ENCODE measurements around the gene SUGCT. TPM values are rescaled to one million over a fixed set of nuclear protein-coding genes. Genes with fewer than 3 reads are reported as not detected.

SUGCT gene
- total and polyA plus RNA-seq, 2 of the 13 experiments (the other 11 are each of a cell fraction or from before 2014, with no cell fraction given) = 10.1 to 22.2 TPM

- in situ Hi-C loops (cut with HindIII; ENCODE audit: extremely low pct_ligation_motif_present, low pct_unique_long_range_greater_than_20kb) (no loop called here), intact Hi-C loops (cut with micrococcal nuclease; ENCODE audit: unreplicated experiment) (no loop called here)
- POLR2A ChIA-PET = no interaction called here
- FAIRE-seq = no peak
- no peaks in the 10 kb centered on the region for H3K9me3 ChIP-seq (ENCODE audit: low read length)
- no peak overlapping the region for H3K9ac ChIP-seq (ENCODE audit: insufficient read depth, low read depth, low read length)
- no TSS peak for BruUV-seq (replicated peaks)
- CTCF ChIA-PET (ENCODE audit: low intra/inter-chr PET ratio, low total read pairs) = no interaction called here
- H3K4me2 ChIP-seq (ENCODE audit: low read depth, low read length) = no peak overlapping the region
- H3K4me3 ChIP-seq (replicated peaks in 1 of 3; ENCODE audit: insufficient read depth in 1 of 3, low read depth in 2 of 3, low read length in 3 of 3) = no peak overlapping the region
- H3K4me1 ChIP-seq (ENCODE audit: insufficient read depth, low read length) = peaks cover 13% of the 10 kb centered on the region
- no peak overlapping the region for H3K27ac ChIP-seq (ENCODE audit: extremely low read length, insufficient read depth, low read length)
- no peaks in the 10 kb centered on the region for H3K79me2 ChIP-seq (ENCODE audit: insufficient read depth, low read length)
- H4K20me1 ChIP-seq (ENCODE audit: insufficient read depth, low read length) = no peaks in the 10 kb centered on the region
- 73% methylated on average over 1 of the region's 1 CpG for WGBS (ENCODE audit: low lambda C conversion rate)
- H3K36me3 ChIP-seq (replicated peaks in 1 of 2; ENCODE audit: control insufficient read depth in 1 of 2, insufficient read depth in 2 of 2, low read length in 2 of 2) = no peaks in the 10 kb centered on the region
- no peak overlapping the region for H2AFZ ChIP-seq (ENCODE audit: low read length)
- no peaks in the 10 kb centered on the region for H3K27me3 ChIP-seq (ENCODE audit: control insufficient read depth in 1 of 2, insufficient read depth in 2 of 2, low read length in 2 of 2)
- no peak for ATAC-seq
- DNase-seq (ENCODE audit: low spot score) = no peak
- TF ChIP-seq KMT2B (CRISPR knock-in tag; IDR thresholded peaks at IDR 0.05) = no peak
- no peak for TF ChIP-seq ZNF780A (CRISPR knock-in tag; IDR thresholded peaks at IDR 0.05)
- TF ChIP-seq ZNF629 (CRISPR knock-in tag; conservative IDR thresholded peaks at IDR 0.05) = no peak
- TF ChIP-seq FOSL1 (CRISPR knock-in tag; IDR thresholded peaks at IDR 0.05; ENCODE audit: borderline replicate concordance) = no peak
- no peak for TF ChIP-seq ARNTL (CRISPR knock-in tag; IDR thresholded peaks at IDR 0.05)
- no peak for TF ChIP-seq TOE1 (CRISPR knock-in tag; IDR thresholded peaks at IDR 0.05)
- no peak for TF ChIP-seq ZNF460 (CRISPR knock-in tag; IDR thresholded peaks at IDR 0.05; ENCODE audit: borderline replicate concordance)
- TF ChIP-seq ZNF567 (CRISPR knock-in tag; IDR thresholded peaks at IDR 0.05; ENCODE audit: borderline replicate concordance) = no peak
- TF ChIP-seq MEIS1 (CRISPR knock-in tag; IDR thresholded peaks at IDR 0.05; ENCODE audit: borderline replicate concordance) = no peak
- TF ChIP-seq, protein P1, sequence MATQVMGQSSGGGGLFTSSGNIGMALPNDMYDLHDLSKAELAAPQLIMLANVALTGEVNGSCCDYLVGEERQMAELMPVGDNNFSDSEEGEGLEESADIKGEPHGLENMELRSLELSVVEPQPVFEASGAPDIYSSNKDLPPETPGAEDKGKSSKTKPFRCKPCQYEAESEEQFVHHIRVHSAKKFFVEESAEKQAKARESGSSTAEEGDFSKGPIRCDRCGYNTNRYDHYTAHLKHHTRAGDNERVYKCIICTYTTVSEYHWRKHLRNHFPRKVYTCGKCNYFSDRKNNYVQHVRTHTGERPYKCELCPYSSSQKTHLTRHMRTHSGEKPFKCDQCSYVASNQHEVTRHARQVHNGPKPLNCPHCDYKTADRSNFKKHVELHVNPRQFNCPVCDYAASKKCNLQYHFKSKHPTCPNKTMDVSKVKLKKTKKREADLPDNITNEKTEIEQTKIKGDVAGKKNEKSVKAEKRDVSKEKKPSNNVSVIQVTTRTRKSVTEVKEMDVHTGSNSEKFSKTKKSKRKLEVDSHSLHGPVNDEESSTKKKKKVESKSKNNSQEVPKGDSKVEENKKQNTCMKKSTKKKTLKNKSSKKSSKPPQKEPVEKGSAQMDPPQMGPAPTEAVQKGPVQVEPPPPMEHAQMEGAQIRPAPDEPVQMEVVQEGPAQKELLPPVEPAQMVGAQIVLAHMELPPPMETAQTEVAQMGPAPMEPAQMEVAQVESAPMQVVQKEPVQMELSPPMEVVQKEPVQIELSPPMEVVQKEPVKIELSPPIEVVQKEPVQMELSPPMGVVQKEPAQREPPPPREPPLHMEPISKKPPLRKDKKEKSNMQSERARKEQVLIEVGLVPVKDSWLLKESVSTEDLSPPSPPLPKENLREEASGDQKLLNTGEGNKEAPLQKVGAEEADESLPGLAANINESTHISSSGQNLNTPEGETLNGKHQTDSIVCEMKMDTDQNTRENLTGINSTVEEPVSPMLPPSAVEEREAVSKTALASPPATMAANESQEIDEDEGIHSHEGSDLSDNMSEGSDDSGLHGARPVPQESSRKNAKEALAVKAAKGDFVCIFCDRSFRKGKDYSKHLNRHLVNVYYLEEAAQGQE (IDR thresholded peaks at IDR 0.05; ENCODE audit: borderline replicate concordance in 1 of 2, low read depth in 1 of 2, low read length in 2 of 2) = no peak
- TF ChIP-seq ZNF17 (CRISPR knock-in tag; IDR thresholded peaks at IDR 0.05) = no peak
- no peak for TF ChIP-seq RAD21 (CRISPR knock-in tag; IDR thresholded peaks at IDR 0.05)
- TF ChIP-seq WIZ (CRISPR knock-in tag; IDR thresholded peaks at IDR 0.05) = no peak
- TF ChIP-seq SNAI1 (CRISPR knock-in tag; IDR thresholded peaks at IDR 0.05; ENCODE audit: borderline replicate concordance) = no peak
- no peak for TF ChIP-seq TFAP4 (IDR thresholded peaks at IDR 0.05; ENCODE audit: borderline replicate concordance, low read depth)
- no peak for TF ChIP-seq MAFF (IDR thresholded peaks at IDR 0.05; ENCODE audit: low read depth, low read length)
- TF ChIP-seq FOXP4 (CRISPR knock-in tag; IDR thresholded peaks at IDR 0.05) = no peak
- no peak for TF ChIP-seq ZIK1 (CRISPR knock-in tag; IDR thresholded peaks at IDR 0.05; ENCODE audit: borderline replicate concordance, low read depth)
- no peak for TF ChIP-seq RARG (CRISPR knock-in tag; IDR thresholded peaks at IDR 0.05; ENCODE audit: low read depth)
Measured at GRCh38 chr7:40649247-40649646, 514.4 kb downstream of the SUGCT start.
